GM18867 (cell line): Measurements from ENCODE around the gene IGF2BP2.
"Not testable (repeated sequence)": the region's sequence is repeated elsewhere in the genome, so short reads cannot be mapped to it uniquely, and the experiment has no call there.

ENCODE experiments used
- ATAC-seq: cut with Tn5 transposase; IDR thresholded peaks from one replicate; pipeline ENCODE4 v1.9.1; 2021; ENCODE audit warnings: mild to moderate bottlenecking, moderate library complexity; ENCODE audit not compliant: unreplicated experiment

The IGF2BP2 gene

DNA sequence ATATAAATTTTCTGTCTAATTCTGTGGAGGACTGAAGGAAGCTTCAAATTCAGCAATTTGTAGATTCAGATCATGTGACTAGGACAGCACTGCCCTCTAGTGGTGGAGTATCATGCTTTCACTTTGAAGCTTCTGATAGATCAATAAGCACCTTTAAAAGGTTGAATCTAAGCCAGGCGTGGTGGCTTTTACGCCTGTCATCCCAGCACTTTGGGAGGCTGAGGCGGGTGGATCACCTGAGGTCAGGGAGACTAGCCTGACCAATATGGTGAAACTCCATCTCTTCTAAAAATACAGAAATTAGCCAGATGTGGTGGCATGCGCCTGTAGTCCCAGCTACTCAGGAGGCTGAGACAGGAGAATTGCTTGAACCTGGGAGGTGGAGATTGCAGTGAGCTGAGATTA is 56.3 kb downstream of the IGF2BP2 start:
- ATAC-seq, result not testable (repeated sequence)

DNA sequence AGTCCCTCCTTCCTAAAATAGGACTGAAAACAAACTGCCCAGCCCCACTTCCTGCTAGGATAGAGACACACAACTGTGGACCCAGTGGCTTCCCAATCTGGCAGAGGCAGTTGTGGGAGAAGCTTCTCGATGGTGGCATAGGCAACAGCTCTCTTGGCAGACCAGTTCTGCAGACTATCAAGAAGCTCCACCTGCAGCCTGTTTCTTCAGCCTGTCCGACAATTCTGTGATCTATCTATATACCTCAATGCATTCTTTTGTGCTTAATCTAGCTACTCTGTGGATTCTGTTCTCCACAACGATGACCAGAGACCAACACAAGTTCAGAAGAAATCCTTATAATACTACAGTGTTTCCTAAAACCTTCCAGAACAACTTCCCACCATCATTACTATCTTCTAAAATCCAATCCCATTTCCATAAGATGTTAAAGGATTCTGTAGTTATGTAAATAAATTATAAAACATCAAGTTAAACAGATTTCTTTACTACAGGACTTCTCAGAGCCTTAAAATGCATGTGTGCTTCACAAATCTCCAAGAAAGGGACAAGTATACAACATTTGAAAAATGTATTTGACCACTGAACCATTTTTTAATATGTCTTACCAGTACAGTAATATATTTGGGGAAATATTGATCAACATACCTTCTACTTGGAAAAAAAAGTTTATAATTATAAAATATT is 57.7 kb downstream of the IGF2BP2 start:
- ATAC-seq, result no peak

DNA sequence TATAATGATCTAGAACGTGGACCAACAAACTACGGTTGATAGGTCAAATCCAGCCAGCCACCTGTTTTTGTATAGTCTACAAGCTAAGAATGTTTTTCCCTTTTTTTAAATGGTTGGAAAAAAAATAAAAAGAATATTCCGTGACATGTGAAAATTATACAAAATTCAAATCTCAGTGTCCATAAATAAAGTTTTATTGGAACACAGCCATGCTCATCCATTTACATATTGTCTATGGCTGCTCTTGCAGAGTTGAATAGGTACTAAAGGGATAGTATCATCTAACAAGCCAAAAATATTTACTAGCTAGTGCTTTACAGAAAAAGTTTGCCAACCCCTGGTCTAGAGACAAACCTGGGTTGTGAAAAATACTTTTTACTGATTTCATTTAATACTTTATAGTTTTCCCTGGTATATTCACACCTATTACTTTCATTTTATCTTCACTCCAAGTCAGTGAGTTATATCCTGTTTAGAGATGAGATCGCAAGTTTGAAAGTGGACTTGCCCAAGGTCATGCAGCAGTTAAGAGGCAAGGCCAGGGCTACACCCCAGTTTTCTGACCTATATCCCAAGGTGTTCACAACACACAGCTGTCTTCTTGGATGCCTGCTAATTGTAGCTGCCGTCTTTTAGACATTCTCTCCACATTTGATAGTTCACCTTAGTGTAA is 58.4 kb downstream of the IGF2BP2 start:
- ATAC-seq, result no peak

DNA sequence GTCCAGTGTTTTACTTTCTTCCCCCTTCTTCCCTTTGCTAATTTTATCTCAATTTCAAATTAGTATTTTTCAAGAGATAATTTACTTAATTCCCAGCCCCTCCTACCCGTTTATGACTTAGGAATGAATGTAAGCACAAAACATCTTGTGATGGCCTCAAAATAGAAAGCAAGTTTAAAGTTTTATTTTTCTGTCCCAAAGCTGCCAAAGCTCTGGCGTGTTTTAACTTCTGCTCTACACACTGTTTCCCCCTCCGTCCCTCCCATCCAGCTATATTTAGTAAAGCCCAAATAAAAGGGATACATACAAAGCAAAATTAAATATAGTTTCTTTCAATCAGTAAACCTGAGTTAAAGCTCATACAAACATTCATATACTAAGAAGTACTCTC is 59.9 kb downstream of the IGF2BP2 start:
- no peak for ATAC-seq

DNA sequence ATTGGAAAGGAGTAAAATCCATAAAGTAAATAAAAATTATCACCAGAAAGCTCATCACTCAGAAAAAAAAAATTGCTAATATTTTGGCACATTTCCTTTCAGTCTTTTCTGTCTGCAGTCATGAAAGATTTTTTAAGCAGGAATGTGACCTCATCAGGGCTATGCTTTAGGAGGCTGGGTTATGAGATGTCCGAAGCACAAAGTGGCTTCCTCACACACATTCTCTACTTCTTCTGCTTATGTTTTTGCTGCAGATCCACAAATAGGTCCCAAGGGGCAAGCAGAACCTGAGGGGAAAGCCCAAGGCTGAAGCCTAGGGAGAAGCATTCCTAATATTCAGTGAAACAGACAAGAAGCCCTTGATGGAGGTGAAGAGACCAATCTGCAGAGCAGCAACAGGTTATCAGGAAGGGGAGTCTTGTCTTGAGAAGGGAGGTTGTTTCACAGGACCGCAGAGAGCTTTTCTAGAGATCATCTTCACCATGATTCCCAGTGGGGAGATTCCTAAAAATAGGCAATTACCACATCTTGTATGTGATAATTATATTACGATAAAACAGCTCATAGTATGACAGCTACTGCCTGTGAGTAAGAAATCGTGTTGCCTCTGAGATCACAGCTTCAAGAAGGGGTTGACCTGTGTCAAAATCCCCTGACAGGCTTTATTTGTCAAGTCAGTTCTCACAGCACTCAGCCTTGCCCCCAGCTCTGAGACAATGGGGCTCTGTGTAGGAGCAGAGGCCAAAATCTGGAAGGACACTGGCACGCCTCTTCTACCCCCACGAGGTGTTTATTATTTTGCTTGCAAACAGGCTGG is 60.5 kb downstream of the IGF2BP2 start:
- no peak for ATAC-seq

DNA sequence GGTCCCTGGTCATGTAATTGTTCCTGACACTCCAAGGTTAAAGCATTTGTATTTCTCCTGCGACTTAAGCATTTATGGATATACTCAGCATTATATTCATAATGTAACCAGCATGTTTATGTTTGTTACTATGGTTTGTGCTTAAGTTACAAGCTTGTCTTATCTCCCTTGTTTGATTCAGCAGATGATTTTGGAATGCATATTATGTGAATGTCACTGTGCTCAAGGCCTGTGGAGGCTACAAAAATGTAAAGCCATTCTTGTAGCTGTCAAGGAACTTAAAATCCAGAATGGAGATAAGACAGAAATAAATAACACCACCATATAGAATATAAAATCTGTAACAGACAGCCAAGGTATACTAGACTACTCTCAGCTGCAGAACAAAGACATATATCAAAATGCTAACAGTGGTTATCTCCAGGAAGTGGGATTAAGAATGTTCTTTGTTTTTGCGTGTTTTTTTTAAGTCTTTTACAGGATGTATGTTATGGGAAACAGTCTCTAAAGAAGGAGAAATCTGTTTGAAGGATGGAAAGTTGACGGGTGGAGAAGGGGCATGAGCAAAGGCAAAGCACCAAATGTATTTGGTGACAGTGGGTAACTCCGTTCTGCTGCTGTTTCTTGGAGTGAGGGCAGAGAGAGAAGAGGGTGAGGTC is 61.4 kb downstream of the IGF2BP2 start:
- no peak for ATAC-seq

DNA sequence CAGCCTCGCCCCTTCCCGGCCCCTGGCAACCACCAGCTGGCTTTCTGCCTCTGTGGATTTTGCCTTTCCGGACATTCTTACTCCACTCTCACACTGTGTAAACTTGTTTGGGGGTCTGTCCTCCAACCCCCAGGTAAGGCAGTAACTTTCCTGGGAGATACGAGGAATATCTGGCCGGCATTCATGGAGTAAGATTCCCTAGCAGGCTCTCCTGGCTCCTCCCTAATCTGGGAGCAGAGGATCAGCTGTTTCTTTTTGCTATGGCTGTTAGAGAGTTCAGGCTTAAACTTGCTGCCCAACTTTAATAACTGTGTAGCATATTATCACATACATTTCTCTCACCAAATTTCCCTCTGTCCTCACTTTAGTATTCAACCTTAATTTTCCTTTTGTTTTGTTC is 64.3 kb downstream of the IGF2BP2 start:
- no peak for ATAC-seq

DNA sequence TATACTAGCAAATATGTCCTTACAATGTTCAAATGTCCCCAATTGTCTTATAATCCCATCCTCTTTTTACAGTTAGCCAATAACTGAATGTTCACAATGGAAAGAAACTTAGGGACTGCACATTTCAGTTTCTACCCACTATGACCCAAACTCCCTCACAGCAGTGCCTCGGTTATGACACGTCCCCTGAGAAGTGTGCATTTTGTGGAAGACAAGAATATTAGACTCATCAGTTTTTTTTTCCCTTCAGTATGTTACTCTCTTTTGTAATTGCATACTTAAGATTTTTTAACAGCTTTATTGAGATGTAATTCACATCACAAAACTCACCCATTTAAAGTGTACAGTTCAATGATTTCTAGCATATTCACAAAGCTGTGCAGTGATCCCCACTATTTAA is 64.8 kb downstream of the IGF2BP2 start:
- ATAC-seq, result no peak

DNA sequence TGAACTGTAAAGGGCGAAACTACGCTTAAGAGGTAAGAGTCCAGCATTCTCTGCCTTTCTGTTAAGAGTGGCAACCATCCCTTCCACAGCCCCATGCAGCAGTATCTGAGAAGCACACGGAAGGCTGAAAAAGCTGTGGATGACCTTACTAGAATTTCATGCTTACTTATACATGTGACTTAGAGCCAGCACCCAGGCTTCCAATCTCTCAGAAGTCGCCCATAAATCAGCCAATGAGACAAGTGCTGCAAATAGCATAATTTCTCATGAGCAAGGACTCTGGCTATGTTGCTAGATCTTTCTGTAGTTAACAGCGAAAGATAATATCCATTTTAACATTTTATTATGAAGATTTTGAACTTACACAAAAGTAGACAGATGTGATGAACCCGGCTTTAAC is 65.3 kb downstream of the IGF2BP2 start:
- no peak for ATAC-seq

DNA sequence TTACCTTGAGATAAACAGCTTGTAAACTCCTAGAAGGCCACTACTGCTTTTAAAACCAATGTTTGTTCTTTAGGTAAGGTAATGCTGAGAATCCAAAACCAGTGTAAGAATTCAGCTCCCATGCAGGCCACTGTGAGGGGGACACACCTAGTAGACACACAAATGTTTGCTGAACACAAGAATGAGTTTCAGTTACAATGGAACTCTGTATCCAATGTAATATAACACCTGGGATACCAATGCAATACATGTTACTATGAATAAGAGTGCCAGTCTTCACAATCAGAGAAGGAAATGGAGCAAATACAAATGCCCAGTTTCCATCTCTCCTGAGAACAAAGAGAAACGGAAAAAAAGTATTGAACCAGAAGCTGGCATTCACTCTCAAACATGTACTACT is 65.9 kb downstream of the IGF2BP2 start:
- no peak for ATAC-seq

DNA sequence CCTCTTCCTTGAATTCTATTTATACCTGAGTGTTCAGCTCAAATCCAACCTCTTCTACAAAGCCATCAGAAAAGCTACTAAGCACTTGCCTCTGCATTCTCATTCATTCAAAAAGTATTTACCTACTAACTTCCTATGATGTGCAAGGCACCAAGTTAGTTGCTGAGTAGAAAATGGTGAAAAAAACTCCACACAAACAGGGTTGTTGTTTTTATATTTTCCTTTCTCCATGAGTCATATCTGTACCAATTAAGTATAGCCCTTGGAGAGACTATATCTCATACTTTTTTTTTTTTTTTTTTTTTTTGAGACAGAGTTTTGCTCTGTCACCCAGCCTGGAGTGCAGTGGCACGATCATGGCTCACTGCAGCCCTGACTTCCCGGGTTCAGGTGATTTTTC is 67.7 kb downstream of the IGF2BP2 start:
- ATAC-seq, result no peak

DNA sequence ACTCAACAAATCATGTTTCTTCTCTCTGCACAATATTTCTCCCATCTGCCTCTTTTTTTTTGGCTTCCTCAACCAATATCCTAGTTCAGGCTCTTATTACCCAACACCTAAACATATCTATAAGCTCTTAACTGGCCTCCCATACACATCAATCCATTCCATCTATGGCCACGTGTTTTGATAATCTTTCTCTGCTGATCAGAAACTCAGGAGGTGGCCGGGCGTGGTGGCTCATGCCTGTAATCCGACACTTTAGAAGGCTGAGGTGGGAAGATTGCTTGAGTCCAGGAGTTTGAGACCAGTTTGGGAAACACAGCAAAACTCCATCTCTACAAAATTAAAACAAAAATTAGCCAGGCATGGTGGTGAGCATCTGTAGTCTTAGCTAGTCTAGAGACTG is 68.4 kb downstream of the IGF2BP2 start:
- ATAC-seq, result no peak

DNA sequence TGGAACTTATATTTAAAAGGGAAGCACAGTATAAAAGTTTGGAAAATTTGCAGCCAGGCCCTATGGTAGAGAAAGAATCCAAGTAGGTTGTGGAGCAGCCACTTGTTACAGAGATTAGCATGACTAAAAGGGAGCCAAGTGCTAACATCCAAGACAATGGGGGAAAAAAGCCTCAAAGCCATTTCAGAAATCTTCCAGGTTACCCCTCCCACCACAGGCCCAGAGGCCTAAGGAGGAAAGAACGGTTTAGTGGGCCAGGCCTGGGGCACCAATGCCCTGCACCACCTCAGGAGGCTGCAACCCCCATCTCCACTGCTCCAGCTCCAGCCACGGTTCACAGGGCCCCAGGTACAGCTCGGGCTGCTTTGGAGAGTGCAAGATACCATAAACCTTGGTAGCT is 69.9 kb downstream of the IGF2BP2 start:
- no peak for ATAC-seq

DNA sequence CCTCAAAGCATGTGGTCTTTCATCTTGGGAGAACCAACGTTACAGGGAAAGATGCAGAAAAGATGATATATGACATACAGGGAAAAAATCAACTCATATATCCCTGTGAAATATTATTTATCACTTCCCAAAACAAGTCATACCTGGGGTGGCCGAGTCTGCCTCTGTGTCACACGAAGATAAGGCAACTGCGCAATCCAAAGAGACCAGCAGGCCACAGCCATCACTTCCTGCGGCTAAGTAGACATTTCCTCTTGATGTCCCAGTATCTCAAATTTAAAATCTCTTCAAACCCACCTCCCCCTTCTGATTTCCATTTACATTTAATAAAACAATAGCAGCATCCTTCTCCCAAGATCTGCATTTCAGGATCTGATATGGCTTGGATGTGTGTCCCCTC is 71.5 kb downstream of the IGF2BP2 start:
- ATAC-seq, result no peak

DNA sequence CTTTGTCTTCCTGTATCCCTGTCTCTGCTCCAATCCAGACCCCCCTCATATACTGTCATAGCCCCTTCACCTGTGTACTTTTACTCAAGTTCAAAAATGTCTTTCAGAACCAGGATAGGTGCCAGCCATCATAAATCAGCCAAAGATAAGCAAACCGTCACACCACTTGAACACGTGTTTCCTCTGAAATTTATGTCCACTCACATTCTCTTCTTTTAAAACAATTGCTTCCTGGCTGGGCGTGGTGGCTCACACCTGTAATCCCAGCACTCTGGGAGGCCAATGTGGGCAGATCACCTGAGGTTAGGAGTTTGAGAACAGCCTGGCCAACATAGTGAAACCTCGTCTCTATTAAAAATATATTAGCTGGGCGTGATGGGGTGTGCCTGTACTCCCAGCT is 74.1 kb downstream of the IGF2BP2 start:
- no peak for ATAC-seq

DNA sequence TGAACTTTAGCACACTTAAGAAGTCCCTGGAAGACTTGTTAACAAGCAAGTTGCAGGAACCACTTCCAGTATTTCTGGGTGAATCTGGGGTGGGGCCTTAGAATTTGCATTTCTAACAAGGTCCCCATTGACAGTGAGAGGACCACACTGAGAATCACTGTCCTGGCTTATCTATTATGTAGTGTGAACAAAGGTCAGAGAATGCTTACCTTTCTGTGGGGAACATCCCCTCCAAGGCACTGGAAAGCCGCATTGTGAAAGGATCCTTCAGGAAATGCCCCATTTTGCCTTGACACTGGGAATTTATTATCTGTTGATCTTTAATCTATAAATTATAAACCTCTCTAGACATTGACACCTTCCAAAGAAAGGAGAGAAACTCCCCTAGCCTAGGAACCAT is 74.8 kb downstream of the IGF2BP2 start:
- ATAC-seq, result no peak

DNA sequence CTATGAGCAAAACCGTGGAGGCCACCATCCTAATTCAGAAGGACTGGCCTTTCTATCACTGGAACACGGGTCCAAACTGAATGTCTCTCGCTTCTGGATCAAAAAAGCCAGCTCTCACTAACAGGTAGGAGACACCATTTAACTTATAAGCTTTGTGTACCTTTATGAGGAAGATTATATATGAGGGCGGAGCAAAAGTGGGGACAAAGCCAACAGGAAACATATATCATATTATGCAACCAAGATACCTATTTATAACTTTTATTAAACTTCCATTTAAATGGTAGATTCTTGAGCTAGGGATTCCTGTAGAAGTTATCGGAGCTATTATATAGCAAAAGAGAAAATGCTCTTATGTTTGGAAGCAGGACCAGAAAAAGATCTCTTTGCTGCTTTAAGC is 78.4 kb downstream of the IGF2BP2 start:
- no peak for ATAC-seq

DNA sequence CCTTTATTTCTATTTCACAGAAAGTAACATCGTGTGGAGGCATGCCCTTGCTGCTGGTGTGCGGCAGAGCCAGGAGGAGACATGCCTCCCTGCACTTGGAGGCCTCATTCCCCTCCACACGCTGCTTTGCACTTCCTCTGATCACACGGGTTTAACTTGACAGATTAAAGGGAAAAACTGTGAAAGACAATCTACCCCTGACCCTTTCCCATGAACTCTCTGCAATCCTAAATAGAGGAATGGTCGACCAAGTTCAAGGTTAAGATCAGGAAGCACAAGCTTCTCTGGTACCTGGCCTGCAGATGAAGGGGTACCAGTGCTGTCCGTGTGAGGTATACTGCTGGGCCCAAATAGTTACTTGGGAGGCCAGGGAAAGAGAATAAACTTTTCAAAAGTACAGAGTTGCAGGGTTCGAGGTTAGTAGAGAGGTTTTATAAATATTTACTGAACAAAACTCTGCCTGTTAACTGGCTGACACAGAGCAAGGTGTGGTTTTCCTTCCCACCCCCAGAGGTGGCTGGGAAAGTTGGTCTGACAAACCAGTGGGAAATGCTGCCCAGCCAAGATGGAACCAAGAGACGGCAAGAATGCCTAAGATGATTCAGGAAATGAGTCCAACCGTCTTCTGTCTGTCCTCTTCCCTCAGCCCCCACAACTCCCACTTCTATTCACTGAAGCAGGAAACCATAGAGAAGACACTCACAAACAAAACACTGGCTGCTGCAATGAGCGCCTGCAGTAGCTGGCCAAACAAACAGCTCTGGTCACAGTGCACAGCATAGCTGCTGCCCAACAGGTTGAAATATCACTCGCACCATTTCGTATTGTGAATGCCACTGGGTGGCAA is 79.6 kb downstream of the IGF2BP2 start:
- no peak for ATAC-seq

DNA sequence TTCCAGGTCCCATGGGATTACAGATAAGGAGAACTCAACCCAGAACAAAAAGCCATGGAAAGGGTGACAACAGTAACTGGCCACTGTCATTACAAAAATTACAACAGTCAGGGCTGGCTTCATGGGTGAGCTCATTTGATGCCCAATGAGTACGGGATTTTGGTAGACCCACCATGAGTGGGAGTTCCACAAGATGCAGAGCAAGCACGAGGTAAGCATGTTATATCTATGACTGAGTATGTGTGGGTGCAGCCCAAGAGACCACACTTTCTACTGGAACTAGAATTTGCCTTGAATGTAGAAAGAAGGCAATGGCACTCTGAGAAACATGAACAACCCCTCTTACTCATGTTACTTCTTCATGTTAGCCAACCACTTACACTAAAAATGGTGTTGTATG is 83.3 kb downstream of the IGF2BP2 start:
- no peak for ATAC-seq

DNA sequence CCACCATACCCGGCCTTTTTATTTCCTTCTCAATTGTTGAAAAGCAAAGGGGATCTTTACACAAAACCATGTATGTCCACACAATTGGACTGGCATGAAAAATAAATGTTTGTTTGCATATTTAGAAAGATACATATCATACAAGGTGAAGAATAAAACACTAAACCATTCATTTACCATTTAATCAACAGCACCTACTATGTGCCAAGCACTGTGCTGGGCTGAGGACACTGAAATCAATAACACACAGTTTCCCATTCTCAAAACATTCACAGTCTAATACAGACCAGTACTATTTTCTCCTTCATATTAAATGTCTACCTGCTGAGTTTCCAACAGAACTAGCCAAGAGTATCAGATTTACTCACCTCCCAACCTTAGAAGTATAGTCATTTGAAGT is 84.7 kb downstream of the IGF2BP2 start:
- no peak for ATAC-seq

DNA sequence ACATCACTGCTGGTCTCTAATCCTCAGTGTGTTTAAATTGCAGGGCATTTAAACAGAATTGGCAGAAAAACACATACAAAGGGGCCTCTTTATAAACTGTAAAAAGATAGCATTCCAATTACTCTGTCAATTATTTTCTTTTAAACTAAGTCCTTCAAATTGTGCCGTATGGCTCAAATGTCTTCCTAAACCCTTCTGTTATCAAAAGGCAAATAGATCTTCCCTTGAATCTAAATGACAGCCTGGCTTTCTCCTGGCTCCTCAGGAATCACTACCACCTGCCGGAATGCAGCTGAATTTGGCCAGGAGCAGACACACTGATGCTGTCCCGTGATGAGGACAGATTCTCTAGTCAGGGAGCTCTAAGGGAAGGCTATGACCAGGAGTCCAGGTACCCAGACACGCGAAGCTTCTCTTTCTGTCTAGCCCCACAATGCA is 85.6 kb downstream of the IGF2BP2 start:
- ATAC-seq, result no peak
